IMR-90 (cell line): ENCODE results near the gene TEX14. TPM values are rescaled to one million over a fixed set of nuclear protein-coding genes. Genes with fewer than 3 reads are reported as not detected.

Experiments used
- ATAC-seq: fragments of 200-7000 bp; cut with Tn5 transposase; 2 replicates; pipeline ENCODE4 v1.9.1; 2020; ENCODE audit warnings: low read depth, mild to moderate bottlenecking, moderate library complexity
- BruUV-seq: library from RNA; stranded (reverse); fragments of 400-500 nt; replicated peaks from 2 replicates; lab custom pipeline; 2021; lab: Mats Ljungman, UMichigan
- CTCF ChIA-PET: fragments of 300-600 bp; formaldehyde crosslinking; extraction: SDS; loops from one replicate; lab custom pipeline; 2021; ENCODE audit warnings: antibody characterized with exemption; lab: Yijun Ruan, JAX
- POLR2A ChIA-PET: fragments of 300-600 bp; sonication (Branson Sonifier 250); formaldehyde crosslinking; loops from one replicate; lab custom pipeline; 2022; ENCODE audit warnings: antibody characterized with exemption; ENCODE audit not compliant: unreplicated experiment; lab: Charles Lee
- DNase-seq: peaks from one replicate; pipeline ENCODE4 v3.0.0; 2013
- H2AFZ ChIP-seq: replicated peaks from 2 replicates; pipeline ENCODE3; 2013; ENCODE audit warnings: low read length, mild to moderate bottlenecking; ENCODE audit not compliant: poor library complexity
- H2AK5ac ChIP-seq: 2 replicates; pipeline ENCODE4 v1.6.1; 2013; ENCODE audit warnings: low read depth, low read length, inconsistent platforms
- H2AK9ac ChIP-seq: replicated peaks from 2 replicates; pipeline ENCODE3; 2013; ENCODE audit warnings: mild to moderate bottlenecking, low read depth, low read length, moderate library complexity; ENCODE audit not compliant: poor library complexity
- H2BK120ac ChIP-seq: 2 replicates; pipeline ENCODE4 v1.6.1; 2013; ENCODE audit warnings: low read depth, low read length, inconsistent platforms
- H2BK15ac ChIP-seq: 3 replicates; pipeline ENCODE4 v1.6.1; 2013; ENCODE audit warnings: low read depth, low read length, inconsistent platforms
- H2BK20ac ChIP-seq: 2 replicates; pipeline ENCODE4 v1.6.1; 2013; ENCODE audit warnings: low read depth, mild to moderate bottlenecking, inconsistent platforms, low read length, moderate library complexity
- H2BK5ac ChIP-seq: 2 replicates; pipeline ENCODE4 v1.6.1; 2013; ENCODE audit warnings: mild to moderate bottlenecking, low read depth, low read length, inconsistent platforms; ENCODE audit not compliant: poor library complexity, severe bottlenecking
- H3K14ac ChIP-seq: replicated peaks from 2 replicates; pipeline ENCODE4 v1.6.1; 2013; ENCODE audit warnings: low read depth, low read length, inconsistent platforms
- H3K18ac ChIP-seq: 2 replicates; pipeline ENCODE4 v1.6.1; 2013; ENCODE audit warnings: low read depth, low read length, control low read depth
- H3K23ac ChIP-seq: 2 replicates; pipeline ENCODE4 v1.6.1; 2013; ENCODE audit warnings: low read depth, low read length, inconsistent platforms
- H3K27ac ChIP-seq: 2 replicates; pipeline ENCODE4 v1.5.1; 2013; ENCODE audit warnings: mild to moderate bottlenecking, control low read depth, low read length; ENCODE audit not compliant: insufficient read depth
- H3K27me3 ChIP-seq: 2 replicates; pipeline ENCODE4 v1.6.1; 2013; ENCODE audit warnings: low read length; ENCODE audit not compliant: control insufficient read depth, insufficient read depth
- H3K36me3 ChIP-seq: 2 replicates; pipeline ENCODE4 v1.6.1; 2013; ENCODE audit warnings: low read length, mixed read lengths; ENCODE audit not compliant: control insufficient read depth, insufficient read depth
- H3K4ac ChIP-seq: 2 replicates; pipeline ENCODE4 v1.6.1; 2013; ENCODE audit warnings: low read depth, low read length, inconsistent platforms
- H3K4me1 ChIP-seq: 2 replicates; pipeline ENCODE4 v1.6.1; 2013; ENCODE audit warnings: low read length, mixed read lengths; ENCODE audit not compliant: control insufficient read depth, insufficient read depth
- H3K4me2 ChIP-seq: 2 replicates; pipeline ENCODE4 v1.6.1; 2013; ENCODE audit warnings: low read depth, mild to moderate bottlenecking, control low read depth, low read length, moderate library complexity
- H3K4me3 ChIP-seq: 2 replicates; pipeline ENCODE4 v1.5.1; 2013; ENCODE audit warnings: low read depth, mild to moderate bottlenecking, control low read depth, low read length, moderate library complexity; ENCODE audit not compliant: insufficient read depth
- H3K56ac ChIP-seq: 2 replicates; pipeline ENCODE4 v1.6.1; 2013; ENCODE audit warnings: low read length, inconsistent platforms; ENCODE audit not compliant: insufficient read depth; ENCODE audit errors: extremely low read depth
- H3K79me1 ChIP-seq, 2 experiments: 2 replicates each; pipeline ENCODE4 v1.6.1; 2013; ENCODE audit warnings: low read length in 2 of 2, inconsistent platforms in 1 of 2, low read depth in 1 of 2
- H3K9ac ChIP-seq: 2 replicates; pipeline ENCODE4 v1.6.1; 2013; ENCODE audit warnings: low read depth, low read length, control low read depth
- H3K9me1 ChIP-seq: 2 replicates; pipeline ENCODE4 v1.6.1; 2013; ENCODE audit warnings: low read length, inconsistent platforms; ENCODE audit not compliant: insufficient read depth
- H3K9me3 ChIP-seq: 2 replicates; pipeline ENCODE4 v1.6.1; 2013; ENCODE audit warnings: low read length; ENCODE audit not compliant: control insufficient read depth, insufficient read depth
- H4K20me1 ChIP-seq: 2 replicates; pipeline ENCODE4 v1.6.1; 2013; ENCODE audit warnings: low read length, inconsistent platforms; ENCODE audit not compliant: insufficient read depth
- H4K5ac ChIP-seq: 2 replicates; pipeline ENCODE4 v1.6.1; 2013; ENCODE audit warnings: mild to moderate bottlenecking, low read depth, low read length, control low read depth
- H4K8ac ChIP-seq, 2 experiments: 2 replicates each; pipeline ENCODE4 v1.6.1; 2013; ENCODE audit warnings: low read depth in 2 of 2, low read length in 2 of 2, control low read depth in 1 of 2, inconsistent platforms in 1 of 2
- H4K91ac ChIP-seq: 2 replicates; pipeline ENCODE4 v1.6.1; 2013; ENCODE audit warnings: low read depth, low read length, inconsistent platforms; ENCODE audit not compliant: insufficient read depth
- CEBPB ChIP-seq: IDR thresholded peaks from 2 replicates; pipeline ENCODE4 v1.6.1; 2012; ENCODE audit warnings: low read depth, low read length, improper control_type of control experiment
- FOS ChIP-seq: fragments of 150-350 bp; IDR thresholded peaks from 2 replicates; pipeline ENCODE4 v1.6.1; 2016; ENCODE audit warnings: low read depth, low read length
- POLR2A ChIP-seq: IDR thresholded peaks from 2 replicates; pipeline ENCODE4 v1.6.1; 2012; ENCODE audit warnings: mild to moderate bottlenecking, low read depth, low read length
- SMC3 ChIP-seq: fragments of 150-350 bp; IDR thresholded peaks from 2 replicates; pipeline ENCODE4 v1.6.1; 2016; ENCODE audit warnings: low read depth, mild to moderate bottlenecking, antibody characterized with exemption, low read length, moderate library complexity
- WGBS, 2 experiments: methylation state at CpG; one replicate each; pipeline versions ENCODE4 v1.1.5 to v1.1.7; 2013; ENCODE audit warnings: missing lambda C conversion rate in 2 of 2; ENCODE audit not compliant: insufficient read length in 1 of 2; ENCODE audit errors: extremely low coverage in 2 of 2; 5-methylcytosine and 5-hydroxymethylcytosine counted together
- dilution Hi-C: fragments of 300-500 bp; cut with HindIII; formaldehyde crosslinking; loops from one replicate; pipeline ENCODE4 v1.14.3; 2018; ENCODE audit warnings: low sequenced_read_pairs; ENCODE audit not compliant: unreplicated experiment
- in situ Hi-C: fragments of 300-500 bp; cut with MboI; formaldehyde crosslinking; loops from 3 replicates; pipeline ENCODE4 v1.14.3; 2019; ENCODE audit warnings: low sequenced_read_pairs, inconsistent platforms, mixed read lengths
- intact Hi-C: fragments of 100-400 bp; cut with micrococcal nuclease; formaldehyde crosslinking; loops from 2 replicates; pipeline ENCODE4 v1.10.0; 2022
- polyA plus RNA-seq, 3 experiments: library from polyadenylated mRNA; depleted of rRNA; stranded (reverse); fragments of >200 nt; gene quantifications; 2 replicates each; pipeline ENCODE4 v1.2.3, GENCODE V29; 2012; ENCODE audit warnings: low replicate concordance in 1 of 3
- total RNA-seq: library from RNA; depleted of rRNA; stranded (reverse); fragments of >200 nt; gene quantifications from 2 replicates; pipeline ENCODE4 v1.2.3, GENCODE V29; 2012
- TF ChIP-seq, protein P1 (sequence below): conservative IDR thresholded peaks from 2 replicates; pipeline ENCODE4 v1.5.1; 2012; ENCODE audit warnings: mild to moderate bottlenecking, low read depth, low read length, improper control_type of control experiment

Gene TEX14
- total and polyA plus RNA-seq, 2 of the 4 experiments (the other 2 are of a cell fraction) = not detected

DNA sequence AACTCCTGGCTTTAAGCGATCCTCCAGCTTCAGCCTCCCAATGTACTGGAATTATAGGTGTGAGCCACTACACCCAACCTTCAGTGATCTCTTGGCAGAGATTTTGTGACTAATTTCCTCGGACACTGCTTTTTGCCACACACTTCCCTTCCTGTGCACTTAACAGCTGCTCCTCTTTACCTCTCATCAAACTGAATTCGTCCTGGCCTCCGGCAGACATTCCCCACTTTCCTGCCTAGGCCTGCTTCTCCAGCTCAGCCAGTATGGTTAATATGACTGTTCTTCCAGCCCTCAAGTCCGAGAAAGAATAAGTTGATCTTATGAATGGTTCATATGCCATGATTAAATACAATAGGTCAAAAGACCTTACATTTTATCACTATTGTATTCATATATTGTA, 108.4 kb downstream of the TEX14 start:
- no TSS peak for BruUV-seq
- ChIA-PET POLR2A (no interaction called here), CTCF (no interaction called here)
- Histone ChIP-seq H3K14ac (no peak overlapping the region), H3K9me3 (no peaks in the 10 kb centered on the region), H4K20me1 (no peaks in the 10 kb centered on the region), H4K5ac (no peak overlapping the region), H2BK20ac (no peak overlapping the region), H3K4me1 (no peaks in the 10 kb centered on the region), H3K23ac (no peak overlapping the region), H3K36me3 (no peaks in the 10 kb centered on the region), H3K4ac (no peak overlapping the region), H2AK5ac (no peak overlapping the region), H3K9ac (no peak overlapping the region), H2BK5ac (no peak overlapping the region), H2AFZ (no peak overlapping the region), H3K4me3 (no peak overlapping the region), H3K79me1 (no peaks in the 10 kb centered on the region), H4K91ac (no peak overlapping the region), H2BK15ac (no peak overlapping the region), H3K18ac (no peak overlapping the region), H2BK120ac (no peak overlapping the region), H3K9me1 (no peaks in the 10 kb centered on the region), H2AK9ac (no peak overlapping the region), H3K27me3 (peaks cover 18% of the 10 kb centered on the region), H3K27ac (no peak overlapping the region), H3K56ac (no peak overlapping the region), H4K8ac (no peak overlapping the region), H3K4me2 (no peak overlapping the region)
- WGBS, 2 experiments = no CpG with 5 or more reads among the region's 5 CpGs
- dilution Hi-C loops (no loop called here), intact Hi-C loops (no loop called here), in situ Hi-C loops (loop anchor here (10.0 kb wide), 1 partner anchor 421 kb away; no protein-coding TSS in a partner anchor)
- DNase-seq (no peak), ATAC-seq (no peak)
- no peak for TF ChIP-seq CEBPB
- TF ChIP-seq POLR2A = no peak
- TF ChIP-seq, protein P1, sequence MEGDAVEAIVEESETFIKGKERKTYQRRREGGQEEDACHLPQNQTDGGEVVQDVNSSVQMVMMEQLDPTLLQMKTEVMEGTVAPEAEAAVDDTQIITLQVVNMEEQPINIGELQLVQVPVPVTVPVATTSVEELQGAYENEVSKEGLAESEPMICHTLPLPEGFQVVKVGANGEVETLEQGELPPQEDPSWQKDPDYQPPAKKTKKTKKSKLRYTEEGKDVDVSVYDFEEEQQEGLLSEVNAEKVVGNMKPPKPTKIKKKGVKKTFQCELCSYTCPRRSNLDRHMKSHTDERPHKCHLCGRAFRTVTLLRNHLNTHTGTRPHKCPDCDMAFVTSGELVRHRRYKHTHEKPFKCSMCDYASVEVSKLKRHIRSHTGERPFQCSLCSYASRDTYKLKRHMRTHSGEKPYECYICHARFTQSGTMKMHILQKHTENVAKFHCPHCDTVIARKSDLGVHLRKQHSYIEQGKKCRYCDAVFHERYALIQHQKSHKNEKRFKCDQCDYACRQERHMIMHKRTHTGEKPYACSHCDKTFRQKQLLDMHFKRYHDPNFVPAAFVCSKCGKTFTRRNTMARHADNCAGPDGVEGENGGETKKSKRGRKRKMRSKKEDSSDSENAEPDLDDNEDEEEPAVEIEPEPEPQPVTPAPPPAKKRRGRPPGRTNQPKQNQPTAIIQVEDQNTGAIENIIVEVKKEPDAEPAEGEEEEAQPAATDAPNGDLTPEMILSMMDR = no peak
- TF ChIP-seq SMC3 = no peak
- TF ChIP-seq FOS = no peak
